Activated T-helper 2 cell treated with anti-CD3 and anti-CD28 coated beads, Interferon-gamma antibody, Interleukin-2, Interleukin-4, amounts not matched to agents 10 μg/mL and 5 μg/mL and 100 μg/mL, durations not matched to agents 14 hours and 24 hours and 36 hours (primary cell): ENCODE results near the gene LOC128125822. TPM values are rescaled to one million over a fixed set of nuclear protein-coding genes. Genes with fewer than 3 reads are reported as not detected.

Source experiments
- DNase-seq: peaks from one replicate; pipeline ENCODE4 v3.0.0; 2021; ENCODE audit warnings: low spot score
- H3K27ac Mint-ChIP-seq: one replicate; pipeline ENCODE4 v1.8.0; 2021; ENCODE audit warnings: mixed read lengths
- H3K27me3 Mint-ChIP-seq: one replicate; pipeline ENCODE4 v1.8.0; 2021; ENCODE audit warnings: low read depth, mixed read lengths
- H3K36me3 Mint-ChIP-seq: one replicate; pipeline ENCODE4 v1.8.0; 2021; ENCODE audit warnings: low read depth, mixed read lengths
- H3K4me1 Mint-ChIP-seq: one replicate; pipeline ENCODE4 v1.8.0; 2021; ENCODE audit warnings: low read depth, mixed read lengths
- H3K4me3 Mint-ChIP-seq: one replicate; pipeline ENCODE4 v1.8.0; 2021; ENCODE audit warnings: low read depth, mild to moderate bottlenecking, moderate library complexity, mixed read lengths
- H3K9me3 Mint-ChIP-seq: one replicate; pipeline ENCODE4 v1.8.0; 2021; ENCODE audit warnings: mixed read lengths
- intact Hi-C: fragments of 100-400 bp; cut with micrococcal nuclease; formaldehyde crosslinking; loops from one replicate; pipeline ENCODE4 v1.15.1; 2023
- total RNA-seq: library from RNA; stranded (reverse); gene quantifications from 2 replicates; pipeline ENCODE4 v1.2.3, GENCODE V29; 2022

The LOC128125822 gene

GRCh38 chr6:63597141-63598048, 25.1 kb downstream of the LOC128125822 start:
- no peak overlapping the region for H3K27ac Mint-ChIP-seq
- peaks cover 8% of the 10 kb centered on the region for H3K27me3 Mint-ChIP-seq
- peaks cover 26% of the 10 kb centered on the region for H3K4me1 Mint-ChIP-seq
- no peak for DNase-seq
- intact Hi-C loops: loop anchor here (1.0 to 2.0 kb wide), 3 partner anchors 38 to 245 kb away; partner anchors contain the start of gene PHF3
- H3K9me3 Mint-ChIP-seq: no peaks in the 10 kb centered on the region
- H3K36me3 Mint-ChIP-seq: no peaks in the 10 kb centered on the region
- peak overlapping the region; percentile 86 for H3K4me3 Mint-ChIP-seq

GRCh38 chr6:63598049-63599036, 26.1 kb downstream of the LOC128125822 start:
- intact Hi-C loops: loop anchor here (1.0 to 2.0 kb wide), 3 partner anchors 37 to 246 kb away; partner anchors contain the start of gene PHF3
- H3K27ac Mint-ChIP-seq: no peak overlapping the region
- H3K4me1 Mint-ChIP-seq: peaks cover 26% of the 10 kb centered on the region
- H3K27me3 Mint-ChIP-seq: peaks cover 8% of the 10 kb centered on the region
- peak overlapping the region; percentile 86 for H3K4me3 Mint-ChIP-seq
- DNase-seq: peak; percentile 64
- H3K36me3 Mint-ChIP-seq: no peaks in the 10 kb centered on the region
- H3K9me3 Mint-ChIP-seq: no peaks in the 10 kb centered on the region

GRCh38 chr6:63599243-63599642, 27.0 kb downstream of the LOC128125822 start:
- no peak for DNase-seq
- Mint-ChIP-seq H3K4me1 (peaks cover 26% of the 10 kb centered on the region), H3K4me3 (no peak overlapping the region), H3K27me3 (peaks cover 8% of the 10 kb centered on the region), H3K27ac (no peak overlapping the region), H3K36me3 (no peaks in the 10 kb centered on the region), H3K9me3 (no peaks in the 10 kb centered on the region)
- intact Hi-C loops: loop anchor here (2.0 kb wide), 1 partner anchor 246 kb away; no protein-coding TSS in a partner anchor

- no peak overlapping the region for H3K4me3 Mint-ChIP-seq
- H3K27me3 Mint-ChIP-seq: peaks cover 3% of the 10 kb centered on the region
- H3K27ac Mint-ChIP-seq: no peak overlapping the region
- intact Hi-C loops: no loop called here
- no peaks in the 10 kb centered on the region for H3K9me3 Mint-ChIP-seq
- peaks cover 21% of the 10 kb centered on the region for H3K4me1 Mint-ChIP-seq
- DNase-seq: no peak
- H3K36me3 Mint-ChIP-seq: no peaks in the 10 kb centered on the region
Measured at GRCh38 chr6:63600136-63600535, 27.9 kb downstream of the LOC128125822 start.

- Mint-ChIP-seq H3K27ac (no peak overlapping the region), H3K4me3 (no peak overlapping the region), H3K36me3 (no peaks in the 10 kb centered on the region), H3K4me1 (peaks cover 2% of the 10 kb centered on the region), H3K9me3 (peaks cover 4% of the 10 kb centered on the region), H3K27me3 (peaks cover 18% of the 10 kb centered on the region)
- intact Hi-C loops: no loop called here
- no peak for DNase-seq
Measured at GRCh38 chr6:63609231-63609630, 37.0 kb downstream of the LOC128125822 start.

GRCh38 chr6:63610944-63611343, 38.7 kb downstream of the LOC128125822 start:
- intact Hi-C loops: no loop called here
- H3K27ac Mint-ChIP-seq: no peak overlapping the region
- DNase-seq: no peak
- H3K9me3 Mint-ChIP-seq: peaks cover 4% of the 10 kb centered on the region
- no peaks in the 10 kb centered on the region for H3K36me3 Mint-ChIP-seq
- peaks cover 2% of the 10 kb centered on the region for H3K4me1 Mint-ChIP-seq
- peaks cover 19% of the 10 kb centered on the region for H3K27me3 Mint-ChIP-seq
- H3K4me3 Mint-ChIP-seq: no peak overlapping the region

- Mint-ChIP-seq H3K4me3 (no peak overlapping the region), H3K27ac (no peak overlapping the region), H3K27me3 (peaks cover 21% of the 10 kb centered on the region), H3K9me3 (peaks cover 4% of the 10 kb centered on the region), H3K36me3 (no peaks in the 10 kb centered on the region), H3K4me1 (peaks cover 2% of the 10 kb centered on the region)
- intact Hi-C loops: no loop called here
- DNase-seq: no peak
Measured at GRCh38 chr6:63611560-63611959, 39.3 kb downstream of the LOC128125822 start.

- H3K27ac Mint-ChIP-seq: no peak overlapping the region
- intact Hi-C loops: no loop called here
- peaks cover 40% of the 10 kb centered on the region for H3K27me3 Mint-ChIP-seq
- no peak for DNase-seq
- H3K9me3 Mint-ChIP-seq: no peaks in the 10 kb centered on the region
- no peak overlapping the region for H3K4me3 Mint-ChIP-seq
- no peaks in the 10 kb centered on the region for H3K36me3 Mint-ChIP-seq
- H3K4me1 Mint-ChIP-seq: peaks cover 2% of the 10 kb centered on the region
Measured at GRCh38 chr6:63615590-63615989, 43.3 kb downstream of the LOC128125822 start.

Other genes starting within 250 kb of the LOC128125822 start
- gene PTP4A1, start within 50 bp of the LOC128125822 start, total RNA-seq: 80.8 and 88.8 TPM in 2 replicates
- 44.6 and 44.7 TPM in 2 replicates for gene PHF3, start 63.3 kb downstream of the LOC128125822 start, total RNA-seq